NCI-H187 treated with DMSO at 0.1 percent for 48 hours (cell line): ENCODE data around the gene ZNF32.
"Not testable (repeated sequence)": the region's sequence is repeated elsewhere in the genome, so short reads cannot be mapped to it uniquely, and the experiment has no call there.

ENCODE experiments used
- DNase-seq: peaks from one replicate; lab custom pipeline; 2025; lab: John Stamatoyannopoulos, UW

The ZNF32 gene

DNA sequence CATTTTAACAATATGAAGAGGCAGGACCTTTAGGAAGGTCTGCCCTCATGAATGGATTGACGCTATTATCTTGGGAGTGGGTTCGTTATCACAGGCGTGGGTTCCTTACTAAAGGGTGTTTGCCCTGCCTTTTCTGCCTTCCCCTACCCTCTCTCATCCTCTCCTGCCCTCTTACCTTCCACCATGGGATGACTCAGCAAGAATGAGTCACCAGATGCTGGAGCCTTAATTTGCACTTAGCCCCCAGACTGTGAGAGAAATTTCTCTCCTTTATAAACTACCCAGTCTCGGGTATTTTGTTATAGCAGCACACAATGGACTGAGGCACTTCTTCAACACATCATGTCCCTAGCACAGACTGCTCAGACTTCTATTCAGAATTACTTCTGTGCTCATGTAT is 31.4 kb upstream of the ZNF32 start:
- DNase-seq, result no peak

DNA sequence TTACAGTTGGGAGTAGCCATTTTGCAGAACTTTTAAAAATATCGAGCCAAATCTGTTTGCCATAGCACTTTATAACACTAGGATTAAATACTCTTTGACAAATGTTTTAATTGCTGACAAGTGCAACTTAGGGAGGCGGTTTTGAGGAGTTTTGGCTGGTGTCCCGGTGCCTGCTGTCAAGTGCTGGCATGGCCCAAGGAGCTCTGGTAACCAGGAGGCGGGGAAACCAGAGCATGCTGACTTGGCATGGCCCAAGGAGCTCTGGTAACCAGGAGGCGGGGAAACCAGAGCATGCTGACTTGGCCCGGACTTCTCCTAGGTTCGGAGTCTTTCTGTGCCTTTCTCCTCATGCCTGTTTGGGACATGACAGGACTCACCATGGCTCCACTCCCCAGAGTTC is 30.8 kb upstream of the ZNF32 start:
- no peak for DNase-seq

DNA sequence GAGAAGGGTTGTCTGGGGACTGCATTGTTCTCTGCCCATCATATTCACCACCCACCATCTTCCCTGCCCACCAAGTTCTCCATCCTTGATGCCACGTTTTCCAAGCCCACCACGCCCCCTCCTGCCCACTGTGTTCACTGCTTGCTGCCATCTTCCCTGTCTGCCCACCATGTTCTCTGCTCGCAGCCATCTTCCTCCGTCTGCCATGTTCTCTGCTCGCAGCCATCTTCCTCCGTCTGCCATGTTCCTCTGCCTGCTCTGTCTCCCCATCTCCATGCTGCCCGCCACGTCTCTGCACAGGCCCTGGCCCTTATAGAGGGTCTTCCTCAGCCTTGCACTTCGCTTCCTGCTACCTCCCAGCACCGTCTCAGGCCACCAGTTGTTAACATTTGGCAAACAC is 30.0 kb upstream of the ZNF32 start:
- no peak for DNase-seq

- no peak for DNase-seq
These were observed 28.2 kb upstream of the ZNF32 start for GRCh38 chr10:43676901-43677300.

DNA sequence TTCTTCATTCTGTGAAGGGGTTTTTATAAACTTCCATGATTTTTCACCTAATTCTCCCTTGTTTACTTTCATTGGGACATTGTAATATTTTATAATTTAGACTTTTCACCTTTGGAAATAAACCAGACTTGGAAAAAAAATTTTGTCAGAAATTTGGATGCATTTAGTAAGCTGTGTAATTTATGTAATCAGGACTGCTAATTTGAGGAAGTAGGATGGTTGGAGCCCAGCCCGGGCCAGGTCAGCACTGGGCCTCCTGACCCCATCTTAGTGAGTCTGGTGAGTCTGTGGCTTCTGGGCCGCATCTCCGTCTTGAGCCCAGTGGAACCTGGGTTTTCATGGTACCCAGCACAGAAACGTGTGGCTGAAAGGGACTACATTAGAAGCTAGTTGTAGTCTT is 27.6 kb upstream of the ZNF32 start:
- no peak for DNase-seq

DNA sequence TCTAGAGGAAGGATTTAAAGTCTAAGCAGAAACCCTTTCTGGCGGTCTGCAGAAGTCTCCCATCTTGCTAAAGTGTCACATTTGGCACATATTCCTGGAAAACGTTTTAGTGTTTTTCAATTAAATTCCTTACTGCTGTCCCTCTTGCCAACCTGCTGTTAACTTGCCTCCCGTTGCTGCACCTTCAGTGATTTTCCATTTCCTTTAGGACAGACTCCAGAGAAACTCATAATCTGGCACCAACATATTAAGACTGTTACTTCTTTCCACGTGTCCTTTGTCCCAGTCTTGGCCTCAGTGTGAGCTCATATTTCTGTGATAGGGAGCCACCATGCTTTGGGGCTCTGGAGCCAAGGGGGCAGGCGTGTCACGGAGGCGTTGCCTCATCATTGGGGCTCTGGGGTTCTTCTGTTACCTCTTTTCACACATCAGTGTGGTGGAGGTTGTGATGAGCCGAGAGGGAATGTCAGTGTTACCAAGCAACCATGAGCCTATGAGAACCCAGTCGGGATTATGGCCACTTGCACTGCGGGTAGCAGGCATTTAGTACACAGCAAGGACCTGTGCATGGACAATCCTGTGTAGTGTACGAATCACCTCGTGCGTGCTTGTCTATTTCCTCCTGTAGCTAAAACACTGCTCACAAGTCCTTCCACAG is 26.0 kb upstream of the ZNF32 start:
- DNase-seq, result no peak

- no peak for DNase-seq
These were observed 24.8 kb upstream of the ZNF32 start for GRCh38 chr10:43673471-43673870.

GRCh38 chr10:43671659-43672531 is 23.2 kb upstream of the ZNF32 start:
- DNase-seq, result no peak

DNA sequence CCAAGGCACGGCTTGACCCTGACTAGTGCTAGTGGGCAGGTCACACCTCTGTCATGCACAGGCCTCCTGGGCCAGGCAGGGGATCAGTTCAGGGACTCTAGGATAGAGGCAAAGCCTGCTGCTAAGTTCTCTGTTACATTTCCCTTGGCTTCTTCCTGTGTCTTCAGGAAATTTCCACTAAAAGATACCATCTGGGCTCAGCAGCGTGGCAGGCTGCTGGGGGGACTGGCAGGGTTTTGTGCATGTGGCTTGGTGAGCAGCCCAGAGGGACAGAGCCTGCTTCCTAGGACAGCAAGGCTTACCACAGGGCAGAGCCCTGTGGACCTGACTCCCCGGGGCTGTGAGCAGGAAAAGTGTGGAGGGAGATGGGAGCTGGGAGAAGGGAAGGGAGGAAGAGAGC is 20.7 kb upstream of the ZNF32 start:
- no peak for DNase-seq

GRCh38 chr10:43667761-43668386 is 19.2 kb upstream of the ZNF32 start:
- no peak for DNase-seq

DNA sequence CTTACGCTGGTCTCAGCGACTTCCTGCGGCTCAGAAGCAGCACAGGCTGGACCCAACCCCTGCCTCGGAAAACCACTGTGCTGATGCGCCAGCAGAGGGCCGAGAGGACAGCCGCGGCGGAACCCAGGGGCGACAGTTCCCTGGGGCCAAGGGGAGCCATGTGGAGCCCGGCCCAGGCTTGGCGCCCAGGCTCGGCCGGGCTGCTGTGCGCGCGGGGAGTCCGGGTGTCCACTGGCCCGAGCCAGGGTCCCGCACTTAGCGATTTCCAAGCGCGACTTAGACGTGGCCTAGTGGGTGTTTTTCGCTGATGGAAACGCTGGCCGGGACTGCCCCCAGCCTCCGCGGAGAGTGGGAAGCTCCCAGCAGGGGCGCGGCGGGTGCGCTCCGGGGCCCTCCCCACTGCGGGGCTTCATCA is 18.6 kb upstream of the ZNF32 start:
- DNase-seq, result no peak

GRCh38 chr10:43666552-43666951 is 17.9 kb upstream of the ZNF32 start:
- no peak for DNase-seq

DNA sequence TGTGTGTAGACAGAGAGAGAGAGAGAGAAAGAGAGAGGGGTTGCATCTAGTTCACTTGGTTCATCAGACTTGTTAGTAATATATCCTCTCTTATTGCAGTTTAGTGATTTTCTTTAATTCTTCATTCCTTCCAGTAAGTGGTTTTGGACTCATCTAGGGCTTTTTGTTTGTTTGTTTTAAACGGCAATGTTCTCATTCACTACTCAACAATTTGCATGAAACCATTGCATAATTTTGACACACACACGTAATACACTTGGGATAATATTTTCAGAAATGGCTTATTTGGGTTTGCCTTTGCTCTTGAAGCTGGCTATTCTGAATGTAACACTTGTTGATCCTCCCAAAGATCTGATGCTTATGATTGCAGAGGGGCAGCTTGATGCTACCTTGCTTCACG is 16.4 kb upstream of the ZNF32 start:
- DNase-seq, result no peak

- no peak for DNase-seq
These were observed 9.5 kb upstream of the ZNF32 start for GRCh38 chr10:43658227-43658626.

- no peak for DNase-seq
These were observed 6.6 kb upstream of the ZNF32 start for GRCh38 chr10:43655311-43655710.

DNA sequence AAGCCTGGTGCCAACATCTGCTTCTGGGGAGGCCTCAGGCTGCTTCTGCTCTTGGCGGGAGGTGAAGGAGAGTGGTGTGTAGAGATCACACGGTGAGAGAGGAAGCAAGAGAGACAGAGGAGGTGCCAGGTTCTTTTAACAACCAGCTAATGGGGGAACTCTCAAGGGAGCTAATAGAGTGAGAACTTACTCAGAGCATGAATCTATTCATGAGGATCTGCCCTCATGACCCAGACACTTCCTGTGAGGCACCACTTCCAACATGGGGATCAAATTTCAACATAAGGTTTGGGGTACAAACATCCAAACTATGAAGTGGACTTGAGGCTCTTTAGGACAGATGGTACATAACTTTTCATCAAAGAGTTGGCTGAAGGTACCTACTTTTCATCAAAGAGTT is 5.1 kb upstream of the ZNF32 start:
- DNase-seq, result no peak

- DNase-seq, result no peak
These were observed 473 bp upstream of the ZNF32 start for GRCh38 chr10:43649185-43649523.

GRCh38 chr10:43648095-43648397 is 635 bp downstream of the ZNF32 start:
- DNase-seq, result no peak

DNA sequence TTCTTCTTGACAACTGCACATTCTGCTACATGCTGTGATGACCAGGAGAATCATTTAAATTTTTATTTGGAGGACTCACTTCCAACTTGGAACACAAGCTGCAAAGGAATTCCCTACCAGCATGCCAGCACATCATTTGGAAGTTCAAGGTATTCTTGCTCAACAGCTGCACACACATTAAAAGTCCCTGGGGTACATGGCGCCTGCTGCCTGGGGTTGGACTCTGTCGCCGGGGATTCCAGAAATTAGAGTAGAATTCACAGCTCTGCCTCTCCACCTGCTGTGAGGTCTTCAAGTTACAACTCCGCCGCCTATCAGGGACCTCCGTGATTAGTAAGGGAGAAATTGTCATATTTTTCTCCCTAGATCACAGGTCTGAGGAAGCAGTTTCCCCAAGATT is 1.1 kb downstream of the ZNF32 start:
- no peak for DNase-seq

DNA sequence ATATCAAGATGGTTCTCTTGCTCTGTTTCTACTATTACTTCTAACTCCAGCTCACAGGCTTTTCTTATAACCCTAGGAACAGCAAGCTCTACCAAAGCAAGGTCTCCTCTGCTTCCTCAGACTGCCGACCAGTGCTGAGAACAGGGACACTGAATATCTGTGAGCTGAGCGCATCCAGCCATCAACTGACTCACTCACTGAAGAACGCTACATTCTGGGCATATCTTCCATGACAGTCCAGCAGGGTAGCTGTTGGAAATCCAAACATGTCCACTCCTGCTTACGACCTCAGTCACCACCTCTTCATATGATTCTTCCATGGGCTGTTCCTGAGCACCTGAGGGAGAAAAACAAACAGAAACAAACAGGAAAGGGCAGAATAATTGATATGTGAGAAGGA is 2.8 kb downstream of the ZNF32 start:
- DNase-seq, result no peak

GRCh38 chr10:43644252-43644651 is 4.4 kb downstream of the ZNF32 start:
- no peak for DNase-seq

DNA sequence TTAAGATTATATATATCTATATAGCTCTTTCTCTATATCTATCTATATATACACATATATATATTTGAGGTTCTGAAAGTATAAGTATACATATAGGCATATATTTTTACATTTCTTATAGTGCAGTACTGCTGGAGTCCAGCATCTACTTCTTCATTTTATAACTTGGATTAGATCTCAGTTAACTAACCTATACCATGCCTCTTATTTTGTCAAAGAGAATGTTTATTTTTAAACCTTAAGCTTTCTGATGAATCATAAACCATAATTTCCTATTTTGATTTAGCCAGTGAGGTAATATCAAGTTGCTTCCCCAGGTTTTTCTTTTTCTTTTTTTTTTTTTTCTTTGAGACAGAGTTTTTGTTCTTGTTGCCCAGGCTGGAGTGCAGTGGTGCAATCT is 8.1 kb downstream of the ZNF32 start:
- DNase-seq, result no peak

GRCh38 chr10:43635816-43636215 is 12.9 kb downstream of the ZNF32 start:
- not testable (repeated sequence) for DNase-seq

GRCh38 chr10:43628956-43629355 is 19.7 kb downstream of the ZNF32 start:
- no peak for DNase-seq
